Iris pigment epithelial cell (primary cell): ENCODE measurements around the gene PGF.
A peak's percentile ranks its signal among the peaks of the same experiment; 100 is the strongest.
"Not testable (repeated sequence)": the region's sequence is repeated elsewhere in the genome, so short reads cannot be mapped to it uniquely, and the experiment has no call there.

Source experiments
- DNase-seq: peaks from one replicate; pipeline ENCODE4 v3.0.0-alpha.2; 2011; ENCODE audit warnings: low read depth

The PGF gene

DNA sequence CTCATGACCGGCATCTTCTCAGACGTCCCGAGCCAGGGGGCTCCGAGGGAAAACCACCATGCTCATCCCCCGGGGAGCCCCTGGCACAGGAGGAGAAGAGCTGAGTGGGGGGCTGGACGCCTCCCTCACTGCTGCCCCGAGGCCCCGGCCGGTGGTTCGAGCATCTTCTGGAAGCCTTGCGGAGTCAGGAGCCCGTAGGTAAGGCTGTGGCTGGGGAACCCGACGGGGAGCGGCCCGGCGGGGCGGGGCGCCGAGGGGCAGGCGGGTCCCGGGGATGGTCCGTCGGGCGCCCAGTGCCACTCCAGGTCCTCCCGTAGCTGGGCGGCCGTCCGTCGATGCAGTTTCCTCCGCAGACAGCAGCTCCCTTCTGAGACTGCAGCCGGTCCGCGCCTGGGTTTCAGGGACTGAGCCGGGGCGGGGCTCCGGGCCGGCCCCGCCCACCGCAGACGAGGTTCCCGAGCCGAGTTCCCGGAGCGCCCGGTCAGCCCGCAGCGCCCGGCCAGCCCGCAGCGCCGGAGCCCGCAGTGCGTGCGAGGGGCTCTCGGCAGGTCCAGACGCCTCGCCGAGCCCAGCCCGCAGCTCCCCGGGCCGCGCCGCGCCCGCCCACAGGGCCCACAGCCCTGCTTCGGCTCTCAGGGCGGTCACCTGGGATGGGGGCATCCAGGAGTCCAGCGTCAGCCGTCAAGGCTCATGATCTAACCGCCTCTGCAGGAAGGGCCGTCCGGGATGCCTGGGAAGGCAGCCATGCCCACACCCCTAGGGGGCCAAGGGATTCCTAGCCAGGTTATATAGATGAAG, at the start of gene PGF:
Gene PGF, minus strand, starts transcription at position 369 of the 798 bp plus-strand sequence. Its CDS starts 355 bp downstream, at position 14.
- peak; percentile 28 for DNase-seq

DNA sequence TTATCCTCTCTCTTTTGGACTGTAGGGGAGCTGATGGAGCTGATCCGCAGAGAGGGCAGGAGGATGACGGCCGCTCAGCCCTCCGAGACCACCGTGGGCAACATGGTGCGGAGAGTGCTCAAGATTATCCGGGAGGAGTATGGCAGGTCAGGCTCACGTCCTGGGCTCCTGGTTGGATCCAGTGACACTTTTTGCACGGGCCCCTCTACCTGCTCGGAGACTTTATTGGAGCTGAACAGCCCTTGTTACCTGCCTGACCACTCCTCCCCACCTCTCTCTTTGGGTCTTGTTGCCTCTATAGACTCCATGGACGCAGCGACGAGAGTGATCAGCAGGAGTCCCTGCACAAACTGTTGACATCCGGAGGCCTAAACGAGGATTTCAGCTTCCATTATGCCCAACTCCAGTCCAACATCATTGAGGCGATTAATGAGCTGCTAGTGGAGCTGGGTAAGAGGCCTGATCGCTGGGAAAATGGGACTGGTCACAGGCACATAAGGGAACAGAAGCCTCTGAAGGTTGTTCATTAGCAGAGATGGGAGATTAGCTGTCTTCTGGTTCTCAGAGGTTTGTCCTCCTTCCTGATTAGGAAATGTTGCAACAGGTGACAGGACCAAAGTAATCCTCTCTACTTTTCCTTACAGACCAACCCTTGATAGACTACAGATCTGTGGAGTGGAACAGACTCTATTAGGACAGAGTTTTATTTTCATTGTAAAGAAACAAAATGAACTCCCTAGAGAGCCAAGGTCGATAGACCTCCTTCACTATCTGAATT, 48.0 kb upstream of the PGF start:
- DNase-seq, result no peak

DNA sequence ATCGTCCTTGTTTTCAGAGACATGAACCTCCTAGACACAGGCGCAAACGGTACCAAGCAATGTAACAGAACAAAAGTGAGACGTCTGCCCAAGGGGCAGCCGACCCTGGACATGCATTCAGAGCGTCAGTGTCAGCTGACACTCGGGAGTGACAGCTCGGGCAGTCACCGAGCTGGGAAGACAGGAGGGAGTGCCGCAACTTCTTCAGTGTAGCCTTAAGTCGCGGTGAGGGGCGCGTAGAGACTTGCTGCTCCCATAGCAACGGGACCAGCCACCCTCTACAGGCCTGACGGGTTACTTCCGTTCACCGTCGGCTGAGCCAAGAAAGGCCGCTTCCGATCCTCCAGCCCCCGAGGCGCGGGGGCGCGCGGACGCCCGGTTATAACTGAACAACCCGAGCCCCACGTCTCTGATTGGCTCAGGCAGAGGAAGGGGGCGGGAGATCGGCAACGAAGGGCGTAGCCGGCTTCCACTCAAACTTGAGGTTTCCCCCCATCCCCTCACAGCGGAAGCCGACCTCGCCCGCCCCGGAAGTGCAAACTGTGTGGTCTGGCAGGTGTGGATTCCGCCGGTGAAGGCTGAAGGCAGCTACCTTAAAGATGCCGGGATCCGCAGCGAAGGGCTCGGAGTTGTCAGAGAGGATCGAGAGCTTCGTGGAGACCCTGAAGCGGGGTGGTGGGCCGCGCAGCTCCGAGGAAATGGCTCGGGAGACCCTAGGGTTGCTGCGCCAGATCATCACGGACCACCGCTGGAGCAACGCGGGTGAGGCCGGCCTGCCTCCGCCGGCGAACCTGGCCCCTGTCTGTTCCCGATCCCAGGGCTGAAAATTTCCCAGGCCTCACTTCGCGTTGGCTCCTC, 47.2 kb upstream of the PGF start, which contains the start of gene EIF2B2:
Gene EIF2B2, plus strand, starts transcription at position 530 of the 858 bp plus-strand sequence. Its CDS starts 70 bp downstream, at position 600.
- peak; percentile 95 for DNase-seq

DNA sequence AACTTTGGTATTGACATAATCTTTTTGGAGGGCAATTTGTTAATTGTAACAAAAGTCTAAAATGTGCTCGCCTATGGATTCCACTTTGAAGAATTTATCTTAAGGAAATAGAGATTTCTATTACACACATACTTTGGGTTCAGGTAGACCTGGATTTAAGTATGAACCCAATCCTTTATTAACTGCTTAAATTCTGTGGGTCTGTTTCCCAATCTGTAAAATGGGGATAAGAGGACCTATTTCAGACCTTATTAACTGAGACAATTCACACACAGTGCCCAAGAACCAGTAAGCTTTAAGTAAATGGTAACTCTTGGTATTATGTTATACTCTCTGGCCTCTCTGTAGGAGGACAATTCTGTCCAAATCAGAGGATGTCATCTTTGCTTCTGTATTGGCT, 46.5 kb upstream of the PGF start:
- DNase-seq, result no peak

DNA sequence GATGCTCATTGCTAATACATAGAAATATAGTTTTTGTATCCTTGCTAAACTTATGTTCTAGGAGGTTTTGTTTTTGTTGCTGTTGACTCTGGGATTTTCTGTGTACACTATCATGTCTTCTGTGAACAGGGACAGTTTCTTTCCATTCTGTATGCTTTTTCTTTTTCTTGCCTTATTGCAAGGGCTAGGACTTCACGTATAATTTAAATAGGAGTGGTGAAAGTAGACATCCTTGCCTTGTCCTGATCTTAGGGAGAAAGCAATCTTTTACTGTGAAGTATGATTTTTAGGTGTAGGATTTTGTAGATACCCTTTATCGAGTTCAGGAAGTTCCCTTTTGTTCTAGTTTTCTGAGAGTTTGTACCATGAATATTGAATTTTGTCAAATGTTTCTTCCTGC, 45.9 kb upstream of the PGF start:
- DNase-seq, result no peak

DNA sequence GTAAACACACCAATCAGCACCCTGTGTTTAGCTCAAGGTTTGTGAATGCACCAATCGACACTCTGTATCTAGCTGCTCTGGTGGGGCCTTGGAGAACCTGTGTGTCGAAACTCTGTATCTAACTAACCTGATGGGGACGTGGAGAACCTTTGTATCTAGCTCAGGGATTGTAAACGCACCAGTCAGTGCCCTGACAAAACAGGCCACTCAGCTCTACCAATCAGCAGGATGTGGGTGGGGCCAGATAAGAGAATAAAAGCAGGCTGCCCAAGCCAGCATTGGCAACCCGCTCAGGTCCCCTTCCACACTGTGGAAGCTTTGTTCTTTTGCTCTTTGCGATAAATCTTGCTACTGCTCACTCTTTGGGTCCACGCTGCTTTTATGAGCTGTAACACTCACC, 40.4 kb upstream of the PGF start:
- DNase-seq, result not testable (repeated sequence)

DNA sequence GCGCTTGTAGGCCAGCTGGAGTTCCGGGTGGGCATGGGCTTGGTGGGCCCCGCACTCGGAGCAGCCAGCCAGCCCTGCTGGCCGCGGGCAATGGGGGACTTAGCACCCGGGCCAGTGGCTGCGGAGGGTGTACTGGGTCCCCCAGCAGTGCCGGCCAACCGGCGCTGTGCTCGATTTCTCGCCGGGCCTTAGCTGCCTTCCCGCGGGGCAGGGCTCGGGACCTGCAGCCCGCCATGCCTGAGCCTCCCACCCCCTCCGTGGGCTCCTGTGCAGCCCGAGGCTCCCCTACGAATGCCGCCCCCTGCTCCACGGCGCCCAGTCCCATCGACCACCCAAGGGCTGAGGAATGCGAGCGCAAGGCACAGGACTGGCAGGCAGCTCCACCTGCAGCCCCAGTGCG, 38.8 kb upstream of the PGF start:
- DNase-seq, result not testable (repeated sequence)

DNA sequence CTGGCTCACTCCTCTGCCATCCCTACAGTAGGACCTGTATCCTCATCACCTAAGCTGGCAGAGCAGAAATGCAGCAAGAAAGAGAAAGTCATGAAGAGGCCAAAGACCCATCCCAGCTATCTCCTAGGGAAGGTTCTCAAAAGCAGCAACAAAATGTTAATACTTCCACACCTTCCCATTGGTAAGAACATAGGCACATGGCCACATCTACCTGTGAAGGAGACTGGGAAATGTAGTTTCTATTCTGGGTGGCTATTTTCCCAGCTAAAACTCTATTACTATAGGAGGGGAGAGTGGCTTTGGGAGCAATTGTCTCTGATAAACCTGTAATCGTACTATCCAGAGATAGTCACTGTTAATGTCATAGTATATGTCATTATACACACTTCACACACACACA, 33.6 kb upstream of the PGF start:
- DNase-seq, result no peak

DNA sequence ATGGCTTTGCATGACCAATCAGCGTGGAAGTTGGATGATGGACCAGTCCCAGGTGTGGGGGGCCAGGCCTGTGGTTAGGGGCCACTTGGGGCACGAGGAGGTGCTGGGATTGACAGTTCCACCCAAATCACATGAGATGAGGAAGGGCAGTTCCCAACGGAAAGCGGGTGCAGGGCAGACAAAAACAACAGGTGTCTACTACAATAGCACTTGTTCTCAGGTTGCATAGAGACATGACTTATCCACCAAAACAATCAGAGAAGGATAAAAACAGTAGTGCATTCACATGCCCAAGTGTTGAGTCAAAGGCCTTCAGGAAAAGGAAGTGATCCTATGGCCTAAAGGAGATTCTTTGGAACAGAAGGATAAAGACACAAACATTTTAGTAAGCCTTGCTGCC, 32.7 kb upstream of the PGF start:
- peak; percentile 75 for DNase-seq

DNA sequence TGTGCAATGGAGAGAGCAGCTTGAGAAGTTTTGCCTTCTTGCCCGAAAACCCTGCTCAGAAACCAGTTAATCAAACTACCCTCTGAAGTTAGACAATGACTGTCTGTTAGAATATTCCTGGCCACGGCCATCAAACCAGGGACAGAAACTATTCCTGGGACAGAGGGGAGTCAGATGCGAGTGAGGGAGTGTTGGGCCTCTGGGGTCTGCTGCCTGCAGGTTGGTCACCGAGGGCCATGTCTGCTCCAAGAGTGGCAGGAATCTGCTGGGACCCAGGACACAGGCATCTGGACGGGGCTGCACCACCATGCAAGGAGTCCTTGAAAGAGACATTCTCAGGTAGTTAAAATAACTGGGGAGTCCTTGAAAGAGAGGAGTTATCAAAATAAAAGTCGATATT, 30.4 kb upstream of the PGF start:
- no peak for DNase-seq

DNA sequence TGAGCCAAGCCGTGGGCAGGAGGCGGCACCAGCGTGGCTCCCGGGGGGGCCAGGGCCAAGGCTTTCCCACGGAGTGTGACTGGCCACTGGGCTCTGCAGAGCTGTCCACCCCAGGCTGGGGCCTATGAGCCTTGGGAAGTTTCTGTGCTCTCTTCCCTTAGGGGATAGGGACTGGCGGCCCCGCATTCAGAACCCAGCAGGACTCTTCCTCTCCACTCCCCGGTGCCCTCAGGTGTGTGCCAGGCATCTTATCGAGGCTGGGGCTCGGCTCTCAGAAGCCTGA, 29.6 kb upstream of the PGF start:
- DNase-seq, result no peak

DNA sequence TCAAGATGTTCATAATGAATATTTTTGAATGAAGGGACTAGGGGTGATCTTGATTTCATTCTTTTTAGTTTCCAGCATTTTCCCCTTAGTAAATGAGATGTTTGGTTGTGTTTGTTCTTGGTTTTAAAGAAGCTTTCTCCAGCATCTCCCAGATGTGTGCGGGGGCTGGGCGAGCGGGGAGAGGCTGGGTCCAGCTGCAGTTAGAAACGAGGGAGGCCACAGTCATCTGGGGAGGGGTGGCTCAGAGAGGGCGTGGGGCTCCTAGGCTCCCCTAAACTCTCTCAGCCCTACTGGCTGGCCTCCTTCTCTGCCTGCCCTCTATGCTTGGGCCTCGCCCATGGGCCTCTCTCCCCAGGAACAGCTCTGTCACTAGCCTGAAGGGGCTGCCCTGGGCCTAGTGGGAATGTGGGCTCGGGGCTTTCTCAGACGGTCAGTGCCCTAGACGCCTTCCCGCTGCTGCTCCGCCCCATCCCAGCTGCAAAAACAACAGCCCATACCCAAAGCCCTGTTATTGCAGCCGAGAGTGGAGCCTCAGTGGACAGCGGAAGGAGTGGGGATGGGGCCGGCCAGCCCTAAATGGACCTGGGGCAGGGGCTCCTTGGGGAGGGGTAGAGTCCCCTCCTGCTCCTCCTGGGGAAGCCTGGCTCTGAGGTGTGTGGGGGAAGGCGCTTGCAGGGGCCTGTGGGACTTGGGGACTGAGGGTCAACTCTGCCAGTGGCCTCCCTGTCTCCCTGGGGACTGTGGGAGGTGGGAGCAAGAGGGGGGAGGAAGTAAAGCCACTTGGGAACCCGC, 29.0 kb upstream of the PGF start:
- no peak for DNase-seq

DNA sequence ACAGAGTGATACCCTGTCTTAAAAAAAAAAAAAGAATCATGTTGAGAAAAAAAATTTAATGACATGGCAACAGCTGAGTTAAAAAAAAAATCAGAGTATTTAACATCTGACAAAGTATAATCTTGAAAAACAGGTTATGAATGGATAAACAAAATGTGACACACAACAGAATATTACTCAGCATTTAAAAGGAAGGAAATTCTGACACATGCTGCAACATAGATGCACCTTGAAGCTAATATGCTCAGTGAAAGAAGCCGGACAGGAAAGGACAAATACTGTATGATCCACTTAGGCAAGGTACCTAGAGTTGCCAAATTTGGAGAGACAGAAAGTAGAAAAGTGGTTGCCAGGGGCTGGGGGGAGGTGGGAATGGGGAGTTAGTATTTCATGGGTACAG, 27.9 kb upstream of the PGF start:
- DNase-seq, result no peak

GRCh38 chr14:74982661-74983060, 27.3 kb upstream of the PGF start:
- no peak for DNase-seq

DNA sequence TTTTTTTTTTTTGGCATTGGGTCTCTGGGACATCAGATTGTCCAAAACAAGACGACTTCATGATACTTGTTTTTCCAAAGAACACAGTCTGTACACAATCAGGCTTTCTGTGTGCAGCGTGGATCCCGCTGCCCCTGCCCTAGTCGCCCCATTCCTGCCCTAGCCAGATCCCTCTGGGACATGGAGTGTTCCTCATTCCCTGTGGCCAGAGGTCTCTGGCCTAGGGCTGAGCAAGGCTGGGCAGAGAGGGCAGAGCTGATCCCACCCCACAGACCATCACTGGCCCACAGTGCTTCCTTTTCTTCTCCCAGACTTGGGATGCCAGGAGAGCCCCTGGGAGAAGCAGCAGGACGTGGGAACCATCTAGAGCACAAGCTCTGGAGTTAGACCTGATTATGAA, 26.4 kb upstream of the PGF start:
- DNase-seq, result no peak

- no peak for DNase-seq
Observed at GRCh38 chr14:74981462-74981782, 26.0 kb upstream of the PGF start.

DNA sequence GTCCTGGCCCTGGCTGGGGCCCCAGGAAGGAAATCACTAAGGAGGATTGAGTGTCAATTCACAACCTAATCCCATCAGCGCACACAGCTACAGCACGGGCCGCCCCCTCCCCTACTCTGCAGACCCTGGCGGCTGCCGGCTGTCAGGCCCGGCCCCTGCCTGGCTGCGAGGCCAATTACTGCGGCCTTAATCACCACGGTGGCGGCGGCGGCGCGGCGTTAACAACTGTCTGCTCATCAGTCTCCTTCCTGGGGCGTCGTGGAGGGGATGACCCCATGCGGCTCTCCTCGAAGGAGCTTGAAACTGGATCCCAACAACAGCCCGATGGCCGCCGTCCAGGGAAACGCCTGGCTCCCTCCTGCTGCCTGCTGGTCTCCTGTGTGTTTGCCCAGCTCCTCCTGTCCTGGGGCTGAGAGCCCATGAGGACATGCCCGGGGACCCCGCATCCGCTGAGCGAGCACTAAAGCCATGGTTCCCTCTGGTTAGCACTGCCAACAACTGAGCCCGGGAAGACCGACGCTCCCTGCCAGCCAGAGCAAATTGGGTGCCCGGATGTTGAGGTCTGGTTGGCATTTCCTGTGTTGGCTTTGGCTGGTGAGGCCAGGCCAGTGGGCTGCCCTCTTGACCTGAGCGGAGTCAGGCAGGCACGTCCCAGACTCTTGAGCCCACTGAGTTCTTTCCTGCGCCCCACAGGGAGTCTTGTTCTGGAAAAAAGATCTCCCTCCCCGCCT, 25.5 kb upstream of the PGF start:
- peak; percentile 71 for DNase-seq

DNA sequence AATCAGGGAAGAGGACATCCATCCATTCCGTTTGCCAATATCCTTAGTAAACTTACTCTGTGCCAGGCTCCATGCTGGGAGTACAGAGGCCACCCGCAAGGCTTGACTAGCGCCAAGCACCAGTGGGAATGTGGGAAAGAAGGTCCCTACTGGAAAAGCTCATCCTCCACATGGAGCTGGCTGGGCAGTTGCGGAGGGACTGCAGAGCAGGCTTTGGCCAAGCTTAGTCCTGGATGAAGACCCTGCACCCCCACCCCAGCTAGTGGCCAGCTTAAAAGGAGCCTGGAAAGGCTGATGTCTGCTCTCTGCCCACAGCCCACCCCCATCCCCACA, 25.0 kb upstream of the PGF start:
- no peak for DNase-seq

- DNase-seq, result peak; percentile 46
Observed at GRCh38 chr14:74979442-74980397, 24.3 kb upstream of the PGF start.

DNA sequence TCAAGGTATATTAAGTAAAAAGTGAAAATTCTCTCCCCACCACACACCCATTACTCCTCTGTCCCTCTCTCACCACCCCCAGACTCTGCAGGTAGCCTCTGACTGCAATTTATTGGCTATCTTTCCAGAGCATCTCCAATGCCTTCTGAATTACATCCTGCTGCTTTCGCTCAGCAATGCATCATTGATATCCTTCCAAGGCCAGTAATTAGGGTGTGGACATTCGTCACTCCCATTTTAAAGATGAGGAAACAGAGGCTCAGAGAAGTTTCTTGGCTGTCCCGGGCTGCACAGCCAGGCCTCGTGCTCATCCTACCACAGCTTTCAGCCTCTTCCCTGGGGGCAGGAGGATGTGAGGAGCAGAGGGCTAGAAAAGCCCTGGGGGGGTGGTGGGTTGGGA, 23.6 kb upstream of the PGF start:
- DNase-seq, result no peak
